ENCODE measurements around the gene RNF223.
"Not testable (repeated sequence)": the region's sequence is repeated elsewhere in the genome, so short reads cannot be mapped to it uniquely, and the experiment has no call there.

RNF223 gene

GRCh38 chr1:1033009-1033587 lies 41.0 kb downstream of the RNF223 start:
- peaks cover 6% of the 10 kb centered on the region for H3K4me1 ChIP-seq (ENCODE audit: insufficient read depth, low read length, severe bottlenecking)
- H3K4me3 ChIP-seq (ENCODE audit: low read depth, low read length, poor library complexity, severe bottlenecking) = peak overlapping the region; percentile 56
- H3K27me3 ChIP-seq (ENCODE audit: insufficient read depth, low read length) = peaks cover 12% of the 10 kb centered on the region; the same call in 1 of the 2 replicates
- H3K9me3 ChIP-seq (ENCODE audit: low read length) = no peaks in the 10 kb centered on the region
- peak overlapping the region; percentile 76 for H3K4me2 ChIP-seq (ENCODE audit: low read length)
- H3K9me2 ChIP-seq (ENCODE audit: low read depth, low read length) = no peaks in the 10 kb centered on the region
- no peaks in the 10 kb centered on the region for H3K79me2 ChIP-seq (ENCODE audit: insufficient read depth, low read length)
- H3K36me3 ChIP-seq (ENCODE audit: insufficient read depth, low read length) = no peaks in the 10 kb centered on the region
- TF ChIP-seq EZH2 (IDR thresholded peaks at IDR 0.05; ENCODE audit: borderline replicate concordance, low read length) = no peak
- peak; percentile 85 for TF ChIP-seq CTCF (IDR thresholded peaks at IDR 0.05; ENCODE audit: low read length)
- no peak overlapping the region for H3K27ac ChIP-seq (ENCODE audit: low read depth, low read length, poor library complexity, severe bottlenecking)
- no peak overlapping the region for H2AFZ ChIP-seq (ENCODE audit: low read length)
- H3K9ac ChIP-seq (ENCODE audit: low read length) = no peak overlapping the region; the same call in 1 of the 2 replicates
- H3F3A ChIP-seq (ENCODE audit: insufficient read depth, low read length) = no peaks in the 10 kb centered on the region
- no peaks in the 10 kb centered on the region for H4K20me1 ChIP-seq (ENCODE audit: insufficient read depth, low read length)

DNA sequence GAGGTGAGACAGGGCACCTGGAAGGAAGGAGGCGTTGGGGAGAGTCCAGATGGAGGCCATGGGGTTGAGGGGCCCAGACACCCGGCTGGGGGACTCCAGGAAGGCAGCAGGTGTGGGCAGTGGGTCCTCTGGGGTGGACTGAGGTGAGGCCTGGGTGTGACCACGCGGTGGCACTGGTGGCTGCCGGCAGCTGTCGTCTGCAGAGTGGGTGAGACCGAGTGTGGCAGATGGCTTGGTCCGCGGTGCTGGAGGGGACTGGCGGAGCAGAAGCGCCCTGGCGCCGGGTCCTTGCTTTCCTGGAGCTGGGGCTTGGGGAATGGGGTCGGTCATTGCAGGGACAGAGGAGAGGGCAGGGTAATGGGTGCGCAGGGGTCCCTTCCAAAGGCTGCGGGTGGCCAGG lies 41.7 kb downstream of the RNF223 start:
- Histone ChIP-seq H3K9ac (ENCODE audit: low read length) (no peak overlapping the region; the same call in 1 of the 2 replicates), H3K9me2 (ENCODE audit: low read depth, low read length) (no peaks in the 10 kb centered on the region), H3K36me3 (ENCODE audit: insufficient read depth, low read length) (no peaks in the 10 kb centered on the region), H3K4me2 (ENCODE audit: low read length) (peak overlapping the region; percentile 76), H3K79me2 (ENCODE audit: insufficient read depth, low read length) (no peaks in the 10 kb centered on the region), H2AFZ (ENCODE audit: low read length) (no peak overlapping the region), H3K4me3 (ENCODE audit: low read depth, low read length, poor library complexity, severe bottlenecking) (peak overlapping the region; percentile 56), H3F3A (ENCODE audit: insufficient read depth, low read length) (no peaks in the 10 kb centered on the region), H3K4me1 (ENCODE audit: insufficient read depth, low read length, severe bottlenecking) (peaks cover 6% of the 10 kb centered on the region), H3K27me3 (ENCODE audit: insufficient read depth, low read length) (peaks cover 17% of the 10 kb centered on the region), H3K9me3 (ENCODE audit: low read length) (no peaks in the 10 kb centered on the region), H4K20me1 (ENCODE audit: insufficient read depth, low read length) (no peaks in the 10 kb centered on the region), H3K27ac (ENCODE audit: low read depth, low read length, poor library complexity, severe bottlenecking) (no peak overlapping the region)
- TF ChIP-seq CTCF (IDR thresholded peaks at IDR 0.05; ENCODE audit: low read length) = no peak
- TF ChIP-seq EZH2 (IDR thresholded peaks at IDR 0.05; ENCODE audit: borderline replicate concordance, low read length) = no peak

- Histone ChIP-seq H3K4me1 (ENCODE audit: insufficient read depth, low read length, severe bottlenecking) (peaks cover 6% of the 10 kb centered on the region), H3F3A (ENCODE audit: insufficient read depth, low read length) (no peaks in the 10 kb centered on the region), H3K9ac (ENCODE audit: low read length) (no peak overlapping the region), H3K9me2 (ENCODE audit: low read depth, low read length) (no peaks in the 10 kb centered on the region), H3K27ac (ENCODE audit: low read depth, low read length, poor library complexity, severe bottlenecking) (no peak overlapping the region), H4K20me1 (ENCODE audit: insufficient read depth, low read length) (no peaks in the 10 kb centered on the region), H3K36me3 (ENCODE audit: insufficient read depth, low read length) (no peaks in the 10 kb centered on the region), H2AFZ (ENCODE audit: low read length) (no peak overlapping the region), H3K4me2 (ENCODE audit: low read length) (no peak overlapping the region), H3K79me2 (ENCODE audit: insufficient read depth, low read length) (no peaks in the 10 kb centered on the region), H3K4me3 (ENCODE audit: low read depth, low read length, poor library complexity, severe bottlenecking) (no peak overlapping the region), H3K27me3 (ENCODE audit: insufficient read depth, low read length) (peaks cover 17% of the 10 kb centered on the region), H3K9me3 (ENCODE audit: low read length) (no peaks in the 10 kb centered on the region)
- TF ChIP-seq EZH2 (IDR thresholded peaks at IDR 0.05; ENCODE audit: borderline replicate concordance, low read length) (no peak), CTCF (IDR thresholded peaks at IDR 0.05; ENCODE audit: low read length) (no peak)
Observed at GRCh38 chr1:1031659-1032235, 42.4 kb downstream of the RNF223 start.

DNA sequence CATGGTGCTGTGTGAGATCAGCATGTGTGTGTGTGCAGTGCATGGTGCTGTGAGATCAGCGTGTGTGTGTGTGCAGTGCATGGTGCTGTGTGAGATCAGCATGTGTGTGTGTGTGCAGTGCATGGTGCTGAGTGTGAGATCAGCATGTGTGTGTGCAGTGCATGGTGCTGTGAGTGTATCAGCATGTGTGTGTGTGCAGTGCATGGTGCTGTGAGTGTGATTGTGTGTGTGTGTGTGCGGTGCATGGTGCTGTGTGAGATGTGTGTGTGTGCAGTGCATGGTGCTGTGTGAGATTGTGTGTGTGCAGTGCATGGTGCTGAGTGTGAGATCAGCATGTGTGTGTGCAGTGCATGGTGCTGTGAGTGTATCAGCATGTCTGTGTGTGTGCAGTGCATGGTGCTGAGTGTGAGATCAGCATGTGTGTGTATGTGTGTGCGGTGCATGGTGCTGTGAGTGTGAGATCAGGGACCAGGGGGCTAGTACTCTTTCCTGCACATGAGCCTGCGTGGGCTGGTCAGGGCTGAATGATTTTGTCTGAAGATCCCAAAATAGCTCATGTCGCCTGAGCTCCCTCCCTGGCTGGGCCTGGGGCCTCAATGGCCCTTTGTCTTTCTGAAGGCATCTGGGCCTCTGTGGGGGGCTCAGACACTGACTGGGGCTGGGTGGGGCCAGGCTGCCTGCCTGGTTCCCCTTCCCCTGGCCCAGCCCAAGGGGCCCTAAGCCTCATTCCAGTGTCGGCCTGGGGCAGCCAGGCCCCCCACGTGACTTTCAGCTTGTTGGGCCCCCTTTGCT lies 43.0 kb downstream of the RNF223 start:
- not testable (repeated sequence) for H3K9me3 ChIP-seq (ENCODE audit: low read length); H3F3A ChIP-seq (ENCODE audit: insufficient read depth, low read length); H4K20me1 ChIP-seq (ENCODE audit: insufficient read depth, low read length); H3K27ac ChIP-seq (ENCODE audit: low read depth, low read length, poor library complexity, severe bottlenecking); H3K79me2 ChIP-seq (ENCODE audit: insufficient read depth, low read length); H3K4me3 ChIP-seq (ENCODE audit: low read depth, low read length, poor library complexity, severe bottlenecking); H3K4me1 ChIP-seq (ENCODE audit: insufficient read depth, low read length, severe bottlenecking); H3K4me2 ChIP-seq (ENCODE audit: low read length); H2AFZ ChIP-seq (ENCODE audit: low read length); H3K9ac ChIP-seq (ENCODE audit: low read length); H3K9me2 ChIP-seq (ENCODE audit: low read depth, low read length); H3K36me3 ChIP-seq (ENCODE audit: insufficient read depth, low read length)
- peaks cover 14% of the 10 kb centered on the region for H3K27me3 ChIP-seq (ENCODE audit: insufficient read depth, low read length)

All from OCI-LY1 (cell line).